Endothelial cell of umbilical vein (primary cell): ENCODE data around the gene LPP. TPM values are rescaled to one million over a fixed set of nuclear protein-coding genes. Genes with fewer than 3 reads are reported as not detected.

Experiments
- BruUV-seq: library from RNA; stranded (reverse); fragments of 400-500 nt; replicated peaks from 2 replicates; lab custom pipeline; 2021; lab: Mats Ljungman, UMichigan
- CTCF ChIA-PET: fragments of 300-600, 350-600 bp; sonication (Branson Sonifier 250); formaldehyde crosslinking; loops from one replicate; lab custom pipeline; 2021; ENCODE audit warnings: antibody characterized with exemption, inconsistent platforms; lab: Charles Lee
- POLR2A ChIA-PET: fragments of 300-600, 350-600 bp; sonication (Branson Sonifier 250); formaldehyde crosslinking; loops from one replicate; lab custom pipeline; 2021; ENCODE audit warnings: antibody characterized with exemption, inconsistent platforms; lab: Charles Lee
- DNase-seq: peaks from one replicate; pipeline ENCODE4 v3.0.0-alpha.2; 2011; ENCODE audit warnings: low read depth, low spot score
- FAIRE-seq: peaks from 2 replicates; lab custom pipeline; 2011; peaks lifted over from hg19 to GRCh38; lab: Jason Lieb, UNC
- H2AFZ ChIP-seq: 2 replicates; pipeline ENCODE4 v1.6.0; 2012; ENCODE audit warnings: low read depth, low read length, control low read depth, inconsistent platforms
- H3K27ac ChIP-seq: 2 replicates; pipeline ENCODE4 v1.5.1; 2011; ENCODE audit warnings: low read depth, mild to moderate bottlenecking, control low read depth, low read length, moderate library complexity; ENCODE audit not compliant: insufficient read depth
- H3K27me3 ChIP-seq, 2 experiments: 2 replicates each; pipeline versions ENCODE4 v1.6.0 to v1.6.1; 2011; ENCODE audit warnings: low read length in 2 of 2, mixed read lengths in 1 of 2; ENCODE audit not compliant: control insufficient read depth in 2 of 2, insufficient read depth in 2 of 2
- H3K36me3 ChIP-seq, 2 experiments: 2 replicates in 1 of 2; 3 replicates in 1 of 2; pipeline ENCODE4 v1.5.1; 2011; ENCODE audit warnings: low read length in 2 of 2, mild to moderate bottlenecking in 1 of 2, moderate library complexity in 1 of 2; ENCODE audit not compliant: control insufficient read depth in 2 of 2, insufficient read depth in 2 of 2; ENCODE audit errors: extremely low read depth in 1 of 2
- H3K4me1 ChIP-seq: 3 replicates; pipeline ENCODE4 v1.5.1; 2011; ENCODE audit warnings: mild to moderate bottlenecking, low read length; ENCODE audit not compliant: control insufficient read depth, insufficient read depth; ENCODE audit errors: extremely low read depth
- H3K4me2 ChIP-seq: 2 replicates; pipeline ENCODE4 v1.6.1; 2011; ENCODE audit warnings: low read length, control low read depth, mixed read lengths; ENCODE audit not compliant: insufficient read depth
- H3K4me3 ChIP-seq, 3 experiments: fragments of 200-600 bp in 1 of 3; sonication (generic), shearing (Covaris generic) in 1 of 3; replicated peaks in 1 of 3; 2 replicates each; pipeline ENCODE4 v1.5.1; 2011 to 2016; ENCODE audit warnings: control low read depth in 3 of 3, low read length in 3 of 3, mild to moderate bottlenecking in 2 of 3, inconsistent platforms in 1 of 3, low read depth in 1 of 3, moderate library complexity in 1 of 3; ENCODE audit not compliant: insufficient read depth in 1 of 3
- H3K79me2 ChIP-seq: 2 replicates; pipeline ENCODE4 v1.6.0; 2012; ENCODE audit warnings: low read length, inconsistent platforms; ENCODE audit not compliant: control insufficient read depth, insufficient read depth
- H3K9ac ChIP-seq: replicated peaks from 2 replicates; pipeline ENCODE3; 2011; ENCODE audit warnings: low read length, control low read depth; ENCODE audit not compliant: insufficient read depth; ENCODE audit errors: extremely low read depth
- H3K9me1 ChIP-seq: replicated peaks from 3 replicates; pipeline ENCODE4 v1.6.0; 2011; ENCODE audit warnings: mild to moderate bottlenecking, low read length; ENCODE audit not compliant: control insufficient read depth, insufficient read depth; ENCODE audit errors: extremely low read depth
- H3K9me3 ChIP-seq: replicated peaks from 2 replicates; pipeline ENCODE4 v1.5.1; 2012; ENCODE audit warnings: low read length, inconsistent platforms; ENCODE audit not compliant: control insufficient read depth, insufficient read depth
- H4K20me1 ChIP-seq: replicated peaks from 2 replicates; pipeline ENCODE3; 2011; ENCODE audit warnings: mild to moderate bottlenecking, low read length; ENCODE audit not compliant: control insufficient read depth, insufficient read depth; ENCODE audit errors: extremely low read depth
- EZH2 ChIP-seq: IDR thresholded peaks from 2 replicates; pipeline ENCODE4 v1.6.1; 2012; ENCODE audit warnings: borderline replicate concordance, low read depth, mild to moderate bottlenecking, moderate library complexity, low read length, inconsistent platforms; ENCODE audit not compliant: severe bottlenecking
- FOS ChIP-seq: IDR thresholded peaks from 2 replicates; pipeline ENCODE4 v1.6.1; 2011; ENCODE audit warnings: mild to moderate bottlenecking, low read length, moderate library complexity, borderline replicate concordance; ENCODE audit not compliant: insufficient read depth
- GATA2 ChIP-seq: IDR thresholded peaks from 2 replicates; pipeline ENCODE4 v1.7.0; 2011; ENCODE audit warnings: low read depth, mild to moderate bottlenecking, moderate library complexity, mixed read lengths, low read length; ENCODE audit not compliant: insufficient read length, insufficient read depth
- JUN ChIP-seq: IDR thresholded peaks from 2 replicates; pipeline ENCODE4 v1.6.1; 2011; ENCODE audit warnings: borderline replicate concordance, low read depth; ENCODE audit not compliant: insufficient read length, insufficient read depth
- MYC ChIP-seq: IDR thresholded peaks from one replicate; pipeline ENCODE4 v1.6.1; 2011; ENCODE audit warnings: mild to moderate bottlenecking, low read depth, low read length
- POLR2A ChIP-seq: IDR thresholded peaks from 2 replicates; pipeline ENCODE4 v1.6.1; 2012; ENCODE audit warnings: low read depth, mild to moderate bottlenecking, control low read depth, low read length
- POLR2AphosphoS5 ChIP-seq: IDR thresholded peaks from 2 replicates; pipeline ENCODE4 v1.6.1; 2012; ENCODE audit warnings: low read depth, mild to moderate bottlenecking, control low read depth, low read length, moderate library complexity; ENCODE audit not compliant: insufficient read depth
- dilution Hi-C: fragments of 300-500 bp; cut with MboI; formaldehyde crosslinking; loops from one replicate; pipeline ENCODE4 v1.15.0; 2019; ENCODE audit warnings: low sequenced_read_pairs; ENCODE audit not compliant: extremely low pct_ligation_motif_present
- intact Hi-C: fragments of 100-400 bp; cut with micrococcal nuclease; formaldehyde crosslinking; loops from one replicate; pipeline ENCODE4 v1.10.0; 2022
- polyA plus RNA-seq, 4 experiments: library from polyadenylated mRNA; depleted of rRNA in 3 of 4; stranded (reverse) in 3 of 4; unstranded in 1 of 4; fragments of >200 nt; gene quantifications; 2 replicates each; pipeline versions ENCODE4 v1.2.1 to v1.2.3, GENCODE V29; 2011 to 2012; ENCODE audit warnings: missing spikeins in 1 of 4
- total RNA-seq: library from RNA; stranded (reverse); gene quantifications from 2 replicates; pipeline ENCODE4 v1.2.3, GENCODE V29; 2021
- TF ChIP-seq, protein P1 (sequence below), 2 donors: IDR thresholded peaks; 1 replicate in 1 of 2; 2 replicates in 1 of 2; pipeline ENCODE4 v1.5.1; 2011; ENCODE audit warnings: low read length in 2 of 2, mild to moderate bottlenecking in 2 of 2, moderate library complexity in 2 of 2, control low read depth in 1 of 2, inconsistent platforms in 1 of 2, low read depth in 1 of 2; ENCODE audit not compliant: insufficient read depth in 1 of 2; ENCODE audit errors: extremely low read depth in 1 of 2
- TF ChIP-seq, protein P2 (sequence below): IDR thresholded peaks from 2 replicates; pipeline ENCODE4 v1.6.1; 2011; ENCODE audit not compliant: insufficient read depth, insufficient read length

The LPP gene
- total and polyA plus RNA-seq, 2 donors (not counting 3 experiments of a cell fraction or from before 2014, with no cell fraction given): 16.9 to 153 TPM

DNA sequence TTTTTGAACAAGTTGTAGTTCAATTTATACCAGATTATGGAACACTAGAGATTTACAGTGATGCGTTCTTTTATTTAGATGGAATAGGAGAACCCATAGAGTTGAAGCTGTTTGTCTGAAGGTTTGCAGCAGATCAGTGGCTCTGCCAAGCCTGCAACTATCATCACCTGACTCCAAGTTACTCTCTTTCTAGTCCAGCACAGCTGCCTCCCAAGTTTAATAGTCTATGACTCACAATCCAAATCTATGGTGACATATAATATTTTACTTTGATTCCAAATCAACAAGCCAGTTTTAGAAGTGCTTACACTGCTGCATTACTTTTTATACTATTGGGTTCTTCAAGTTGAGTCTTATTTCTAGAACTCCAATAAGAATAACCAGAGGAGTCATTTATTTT is 400.4 kb downstream of the LPP start:
- no TSS peak for BruUV-seq
- no peaks in the 10 kb centered on the region for H3K9me1 ChIP-seq
- CTCF ChIA-PET: interaction anchor here (1.0 to 1.5 kb wide), 3 partner anchors 17 to 209 kb away, joined by 3 to 5 read pairs (median 4); no protein-coding TSS in a partner anchor

More for the DNA sequence above, 400.4 kb downstream of the LPP start:
- intact Hi-C loops (no loop called here), dilution Hi-C loops (no loop called here)
- no peak for TF ChIP-seq POLR2A
- TF ChIP-seq, protein P1, sequence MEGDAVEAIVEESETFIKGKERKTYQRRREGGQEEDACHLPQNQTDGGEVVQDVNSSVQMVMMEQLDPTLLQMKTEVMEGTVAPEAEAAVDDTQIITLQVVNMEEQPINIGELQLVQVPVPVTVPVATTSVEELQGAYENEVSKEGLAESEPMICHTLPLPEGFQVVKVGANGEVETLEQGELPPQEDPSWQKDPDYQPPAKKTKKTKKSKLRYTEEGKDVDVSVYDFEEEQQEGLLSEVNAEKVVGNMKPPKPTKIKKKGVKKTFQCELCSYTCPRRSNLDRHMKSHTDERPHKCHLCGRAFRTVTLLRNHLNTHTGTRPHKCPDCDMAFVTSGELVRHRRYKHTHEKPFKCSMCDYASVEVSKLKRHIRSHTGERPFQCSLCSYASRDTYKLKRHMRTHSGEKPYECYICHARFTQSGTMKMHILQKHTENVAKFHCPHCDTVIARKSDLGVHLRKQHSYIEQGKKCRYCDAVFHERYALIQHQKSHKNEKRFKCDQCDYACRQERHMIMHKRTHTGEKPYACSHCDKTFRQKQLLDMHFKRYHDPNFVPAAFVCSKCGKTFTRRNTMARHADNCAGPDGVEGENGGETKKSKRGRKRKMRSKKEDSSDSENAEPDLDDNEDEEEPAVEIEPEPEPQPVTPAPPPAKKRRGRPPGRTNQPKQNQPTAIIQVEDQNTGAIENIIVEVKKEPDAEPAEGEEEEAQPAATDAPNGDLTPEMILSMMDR (IDR thresholded peaks at IDR 0.05; ENCODE audit: extremely low read depth in 1 of 2, insufficient read depth in 1 of 2, low read depth in 1 of 2, low read length in 2 of 2): no peak
- TF ChIP-seq MYC: no peak
- TF ChIP-seq JUN: no peak
- TF ChIP-seq GATA2: no peak
- no peak for TF ChIP-seq POLR2AphosphoS5
- no peak for TF ChIP-seq EZH2
- no peak for TF ChIP-seq FOS
- TF ChIP-seq, protein P2, sequence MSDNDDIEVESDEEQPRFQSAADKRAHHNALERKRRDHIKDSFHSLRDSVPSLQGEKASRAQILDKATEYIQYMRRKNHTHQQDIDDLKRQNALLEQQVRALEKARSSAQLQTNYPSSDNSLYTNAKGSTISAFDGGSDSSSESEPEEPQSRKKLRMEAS: no peak
- H3K9me3 ChIP-seq: no peaks in the 10 kb centered on the region
- DNase-seq: no peak
- H3K27ac ChIP-seq: no peak overlapping the region
- POLR2A ChIA-PET: no interaction called here
- no peak for FAIRE-seq
- H3K36me3 ChIP-seq: no peaks in the 10 kb centered on the region
- H4K20me1 ChIP-seq: no peaks in the 10 kb centered on the region
- peaks cover 15% of the 10 kb centered on the region for H3K4me1 ChIP-seq
- H3K79me2 ChIP-seq: no peaks in the 10 kb centered on the region
- no peaks in the 10 kb centered on the region for H3K27me3 ChIP-seq
- no peak overlapping the region for H3K4me2 ChIP-seq
- no peak overlapping the region for H3K4me3 ChIP-seq
- H3K9ac ChIP-seq: no peak overlapping the region
- no peak overlapping the region for H2AFZ ChIP-seq
